NCI-H82 treated with DMSO at 0.1 percent for 48 hours (cell line): ENCODE measurements around the gene SSRP1.
"Not testable (repeated sequence)": the region's sequence is repeated elsewhere in the genome, so short reads cannot be mapped to it uniquely, and the experiment has no call there.

ENCODE experiments used
- DNase-seq: peaks from one replicate; lab custom pipeline; 2025; ENCODE audit not compliant: unreplicated experiment; lab: John Stamatoyannopoulos, UW

Gene SSRP1

GRCh38 chr11:57339328-57339727, 3.6 kb upstream of the SSRP1 start:
- DNase-seq: no peak

GRCh38 chr11:57338142-57338541, 2.5 kb upstream of the SSRP1 start, which contains the start of gene P2RX3:
P2RX3 (plus strand) TSS chr11:57338352; CDS start chr11:57338551, 199 bp downstream.
- DNase-seq: no peak

GRCh38 chr11:57336856-57337255, 1.2 kb upstream of the SSRP1 start:
- DNase-seq: not testable (repeated sequence)

GRCh38 chr11:57336111-57336666, 497 bp upstream of the SSRP1 start:
- no peak for DNase-seq

GRCh38 chr11:57335023-57335342, 709 bp downstream of the SSRP1 start:
- DNase-seq: no peak

GRCh38 chr11:57332694-57333440, 2.8 kb downstream of the SSRP1 start:
- DNase-seq: no peak

GRCh38 chr11:57331720-57332119, 4.0 kb downstream of the SSRP1 start:
- DNase-seq: no peak

- DNase-seq: no peak
Measured at GRCh38 chr11:57330029-57330428, 5.7 kb downstream of the SSRP1 start.

- DNase-seq: no peak
Measured at GRCh38 chr11:57327721-57328120, 8.0 kb downstream of the SSRP1 start.

GRCh38 chr11:57325735-57326048, 10.0 kb downstream of the SSRP1 start:
- no peak for DNase-seq

- DNase-seq: peak; percentile 76
Measured at GRCh38 chr11:57324886-57325734, 10.6 kb downstream of the SSRP1 start, which contains the start of gene TNKS1BP1. TNKS1BP1 (minus strand) TSS chr11:57324952; CDS start chr11:57321885, 3,067 bp downstream.

- peak; percentile 45 for DNase-seq
Measured at GRCh38 chr11:57324154-57324885, 11.4 kb downstream of the SSRP1 start.

GRCh38 chr11:57323855-57324153, 11.9 kb downstream of the SSRP1 start:
- DNase-seq: no peak

GRCh38 chr11:57323167-57323854, 12.4 kb downstream of the SSRP1 start:
- no peak for DNase-seq

- no peak for DNase-seq
Measured at GRCh38 chr11:57322256-57323166, 13.2 kb downstream of the SSRP1 start.

GRCh38 chr11:57321388-57322255, 14.1 kb downstream of the SSRP1 start:
- no peak for DNase-seq

GRCh38 chr11:57320719-57321387, 14.8 kb downstream of the SSRP1 start:
- no peak for DNase-seq

GRCh38 chr11:57320067-57320718, 15.5 kb downstream of the SSRP1 start:
- DNase-seq: no peak
